ENCODE results near the gene OLFM1.

OLFM1 gene

GRCh38 chr9:135076876-135077430 is 10.5 kb upstream of the OLFM1 start:
- no peak for DNase-seq (ENCODE audit: low read depth)

GRCh38 chr9:135077497-135078200 is 9.8 kb upstream of the OLFM1 start:
- no peak for DNase-seq (ENCODE audit: low read depth)

- no peak for DNase-seq (ENCODE audit: low read depth)
These were observed 9.1 kb upstream of the OLFM1 start for GRCh38 chr9:135078361-135078821.

GRCh38 chr9:135079018-135079417 is 8.4 kb upstream of the OLFM1 start:
- no peak for DNase-seq (ENCODE audit: low read depth)

- no peak for DNase-seq (ENCODE audit: low read depth)
These were observed 7.8 kb upstream of the OLFM1 start for GRCh38 chr9:135079676-135080075.

GRCh38 chr9:135080286-135081263 is 6.9 kb upstream of the OLFM1 start:
- no peak for DNase-seq (ENCODE audit: low read depth)

- no peak for DNase-seq (ENCODE audit: low read depth)
These were observed 6.2 kb upstream of the OLFM1 start for GRCh38 chr9:135081264-135081660.

GRCh38 chr9:135081731-135082130 is 5.7 kb upstream of the OLFM1 start:
- DNase-seq (ENCODE audit: low read depth): no peak

- no peak for DNase-seq (ENCODE audit: low read depth)
These were observed 4.9 kb upstream of the OLFM1 start for GRCh38 chr9:135082536-135082935.

- DNase-seq (ENCODE audit: low read depth): no peak
These were observed 4.1 kb upstream of the OLFM1 start for GRCh38 chr9:135083241-135083810.

GRCh38 chr9:135083831-135084230 is 3.6 kb upstream of the OLFM1 start:
- DNase-seq (ENCODE audit: low read depth): no peak

GRCh38 chr9:135084262-135084661 is 3.2 kb upstream of the OLFM1 start:
- DNase-seq (ENCODE audit: low read depth): no peak

GRCh38 chr9:135084881-135085760 is 2.3 kb upstream of the OLFM1 start:
- DNase-seq (ENCODE audit: low read depth): no peak

- no peak for DNase-seq (ENCODE audit: low read depth)
These were observed 1.5 kb upstream of the OLFM1 start for GRCh38 chr9:135085830-135086546.

- no peak for DNase-seq (ENCODE audit: low read depth)
These were observed 625 bp upstream of the OLFM1 start for GRCh38 chr9:135086597-135087488.

GRCh38 chr9:135087899-135088347 is 455 bp downstream of the OLFM1 start:
- DNase-seq (ENCODE audit: low read depth): no peak

- no peak for DNase-seq (ENCODE audit: low read depth)
These were observed 995 bp downstream of the OLFM1 start for GRCh38 chr9:135088348-135088978.

GRCh38 chr9:135088979-135089847 is 1.7 kb downstream of the OLFM1 start:
- DNase-seq (ENCODE audit: low read depth): no peak
